Effector CD8-positive, alpha-beta T cell (primary cell): Measurements from ENCODE around the gene FAM234B.

Experiments
- DNase-seq: peaks from one replicate; lab custom pipeline; 2025; lab: John Stamatoyannopoulos, UW

Gene FAM234B

GRCh38 chr12:13091832-13092231, 47.7 kb downstream of the FAM234B start:
- no peak for DNase-seq

GRCh38 chr12:13093191-13093847, 49.1 kb downstream of the FAM234B start:
- DNase-seq, result no peak

GRCh38 chr12:13093848-13094220, 49.7 kb downstream of the FAM234B start:
- DNase-seq, result no peak

GRCh38 chr12:13094367-13094766, 50.2 kb downstream of the FAM234B start:
- DNase-seq, result no peak

GRCh38 chr12:13095266-13095995, 51.2 kb downstream of the FAM234B start:
- DNase-seq, result no peak

GRCh38 chr12:13097491-13098011, 53.4 kb downstream of the FAM234B start:
- DNase-seq, result no peak

GRCh38 chr12:13099066-13099843, 55.1 kb downstream of the FAM234B start:
- DNase-seq, result no peak

GRCh38 chr12:13099844-13100604, 55.8 kb downstream of the FAM234B start:
- no peak for DNase-seq

- no peak for DNase-seq
Observed at GRCh38 chr12:13100605-13100881, 56.4 kb downstream of the FAM234B start.

GRCh38 chr12:13100882-13101769, 56.9 kb downstream of the FAM234B start:
- DNase-seq, result peak; percentile 88

- no peak for DNase-seq
Observed at GRCh38 chr12:13101821-13102375, 57.7 kb downstream of the FAM234B start.

- no peak for DNase-seq
Observed at GRCh38 chr12:13102461-13103195, 58.4 kb downstream of the FAM234B start.

GRCh38 chr12:13103391-13104033, 59.3 kb downstream of the FAM234B start, which contains the start of gene GSG1:
GSG1 (minus strand) TSS chr12:13103667; CDS start chr12:13103512, 155 bp downstream.
- DNase-seq, result no peak

GRCh38 chr12:13104409-13104808, 60.2 kb downstream of the FAM234B start:
- no peak for DNase-seq

- DNase-seq, result no peak
Observed at GRCh38 chr12:13105781-13106180, 61.6 kb downstream of the FAM234B start.

- no peak for DNase-seq
Observed at GRCh38 chr12:13106666-13107065, 62.5 kb downstream of the FAM234B start.

GRCh38 chr12:13112968-13113367, 68.8 kb downstream of the FAM234B start:
- DNase-seq, result no peak

GRCh38 chr12:13114251-13115052, 70.3 kb downstream of the FAM234B start:
- no peak for DNase-seq

GRCh38 chr12:13116259-13116658, 72.1 kb downstream of the FAM234B start:
- no peak for DNase-seq
